ENCODE data around the gene MAPKAPK2. TPM values are rescaled to one million over a fixed set of nuclear protein-coding genes. Genes with fewer than 3 reads are reported as not detected.

MAPKAPK2 gene
- total RNA-seq, 1 experiment from 2014 or later, result 51.1 TPM

- ChIA-PET CTCF (no interaction called here), RAD21 (ENCODE audit: low non-redundant PET in 1 of 2, low total read pairs in 2 of 2, uncharacterized antibody in 2 of 2, unreplicated experiment in 2 of 2) (no interaction called here), POLR2A (no interaction called here)
- ATAC-seq (no peak), DNase-seq (ENCODE audit: low read depth, low spot score) (no peak)
- Histone ChIP-seq H3K4me3 (replicated peaks in 1 of 2; ENCODE audit: low read depth in 1 of 2, low read length in 2 of 2) (no peak overlapping the region), H3K79me2 (ENCODE audit: insufficient read depth, low read length) (no peaks in the 10 kb centered on the region), H3K9me2 (ENCODE audit: insufficient read depth) (no peaks in the 10 kb centered on the region), H2AFZ (ENCODE audit: low read depth, low read length, poor library complexity, severe bottlenecking) (no peak overlapping the region), H3K4me1 (ENCODE audit: control insufficient read depth in 1 of 2, insufficient read depth in 2 of 2, low read length in 2 of 2) (peaks cover 0 to 3% of the 10 kb centered on the region in 2 experiments; a peak in 2 of 4 replicates), H3K36me3 (ENCODE audit: control insufficient read depth in 1 of 2, insufficient read depth in 2 of 2, low read length in 2 of 2) (no peaks in the 10 kb centered on the region), H3K4me2 (ENCODE audit: low read length) (no peak overlapping the region), H3K9me3 (ENCODE audit: control insufficient read depth in 1 of 2, insufficient read depth in 1 of 2, low read depth in 1 of 2, low read length in 2 of 2) (no peaks in the 10 kb centered on the region), H4K20me1 (ENCODE audit: insufficient read depth) (no peaks in the 10 kb centered on the region), H3K27me3 (ENCODE audit: insufficient read depth, low read length) (peaks cover 23% of the 10 kb centered on the region; the same call in 1 of the 2 replicates), H3K9ac (ENCODE audit: low read length) (no peak overlapping the region), H3K27ac (ENCODE audit: low read depth, low read length) (no peak overlapping the region)
- intact Hi-C loops (cut with micrococcal nuclease), result no loop called here
- BruUV-seq (replicated peaks), result no TSS peak
- TF ChIP-seq EGR1 (IDR thresholded peaks at IDR 0.05; ENCODE audit: low read depth) (no peak), POLR2A (IDR thresholded peaks at IDR 0.05; ENCODE audit: borderline replicate concordance, extremely low read depth, insufficient read depth, insufficient read length) (no peak), JUND (IDR thresholded peaks at IDR 0.05) (no peak), YY1 (IDR thresholded peaks at IDR 0.05; ENCODE audit: extremely low read depth, insufficient replicate concordance, low read depth, low read length) (no peak)
These were observed 86.6 kb downstream of the MAPKAPK2 start for GRCh38 chr1:206771338-206771692.

- Histone ChIP-seq H3K9me2 (ENCODE audit: insufficient read depth) (no peaks in the 10 kb centered on the region), H4K20me1 (ENCODE audit: insufficient read depth) (no peaks in the 10 kb centered on the region), H3K4me1 (ENCODE audit: control insufficient read depth in 1 of 2, insufficient read depth in 2 of 2, low read length in 2 of 2) (no peaks in the 10 kb centered on the region; a peak in 1 of 4 replicates), H2AFZ (ENCODE audit: low read depth, low read length, poor library complexity, severe bottlenecking) (no peak within 1 kb of the TSS), H3K27me3 (ENCODE audit: insufficient read depth, low read length) (peaks cover 23% of the 10 kb centered on the region; the same call in 1 of the 2 replicates), H3K27ac (ENCODE audit: low read depth, low read length) (no peak within 1 kb of the TSS), H3K9me3 (ENCODE audit: control insufficient read depth in 1 of 2, insufficient read depth in 1 of 2, low read depth in 1 of 2, low read length in 2 of 2) (no peaks in the 10 kb centered on the region), H3K79me2 (ENCODE audit: insufficient read depth, low read length) (no peaks in the 10 kb centered on the region), H3K4me2 (ENCODE audit: low read length) (no peak within 1 kb of the TSS), H3K9ac (ENCODE audit: low read length) (no peak within 1 kb of the TSS), H3K36me3 (ENCODE audit: control insufficient read depth in 1 of 2, insufficient read depth in 2 of 2, low read length in 2 of 2) (no peaks in the 10 kb centered on the region), H3K4me3 (replicated peaks in 1 of 2; ENCODE audit: low read depth in 1 of 2, low read length in 2 of 2) (no peak within 1 kb of the TSS)
- DNase-seq (ENCODE audit: low read depth, low spot score), result no peak
- ChIA-PET POLR2A (no interaction called here), RAD21 (ENCODE audit: low non-redundant PET in 1 of 2, low total read pairs in 2 of 2, uncharacterized antibody in 2 of 2, unreplicated experiment in 2 of 2) (no interaction called here), CTCF (no interaction called here)
- ATAC-seq, result no peak
- BruUV-seq (replicated peaks), result no TSS peak
- intact Hi-C loops (cut with micrococcal nuclease), result no loop called here
- no peak for TF ChIP-seq SIN3A (IDR thresholded peaks at IDR 0.05; ENCODE audit: low read depth)
- TF ChIP-seq POLR2A (IDR thresholded peaks at IDR 0.05; ENCODE audit: borderline replicate concordance, extremely low read depth, insufficient read depth, insufficient read length), result no peak
- TF ChIP-seq FOSL1 (IDR thresholded peaks at IDR 0.05; ENCODE audit: low read depth), result no peak
- TF ChIP-seq MAX (IDR thresholded peaks at IDR 0.05), result no peak
- TF ChIP-seq ZBTB33 (IDR thresholded peaks at IDR 0.05; ENCODE audit: extremely low read depth, insufficient replicate concordance, low read length), result no peak
- no peak for TF ChIP-seq EGR1 (IDR thresholded peaks at IDR 0.05; ENCODE audit: low read depth)
- no peak for TF ChIP-seq CEBPB (IDR thresholded peaks at IDR 0.05; ENCODE audit: low read depth)
- no peak for TF ChIP-seq JUND (IDR thresholded peaks at IDR 0.05)
- no peak for TF ChIP-seq CBX3 (IDR thresholded peaks at IDR 0.05; ENCODE audit: low read depth)
- TF ChIP-seq POLR2AphosphoS5 (IDR thresholded peaks at IDR 0.05; ENCODE audit: low read depth, low read length), result no peak
- TF ChIP-seq YY1 (IDR thresholded peaks at IDR 0.05; ENCODE audit: extremely low read depth, insufficient replicate concordance, low read depth, low read length), result no peak
- TF ChIP-seq EZH2phosphoT487 (IDR thresholded peaks at IDR 0.05; ENCODE audit: borderline replicate concordance), result no peak
- no peak for TF ChIP-seq TCF7L2 (IDR thresholded peaks at IDR 0.05; ENCODE audit: borderline replicate concordance, extremely low read depth, insufficient read depth, insufficient read length)
- TF ChIP-seq REST (IDR thresholded peaks at IDR 0.05; ENCODE audit: low read depth), result no peak
These were observed 87.7 kb downstream of the MAPKAPK2 start, which contains the start of gene IL10 for GRCh38 chr1:206772243-206772937. Gene IL10 (minus strand): TSS chr1:206772494. CDS start chr1:206772435, 59 bp downstream.
